Nephron progenitor cell (in vitro differentiated cells): ENCODE data around the gene PRR29.
"Not testable (repeated sequence)": the region's sequence is repeated elsewhere in the genome, so short reads cannot be mapped to it uniquely, and the experiment has no call there.

Experiments
- DNase-seq: peaks from one replicate; pipeline ENCODE4 v3.0.0; 2021
- H3K27ac Mint-ChIP-seq: 2 replicates; pipeline ENCODE4 v1.8.0; 2021; ENCODE audit warnings: mild to moderate bottlenecking, moderate library complexity, mixed read lengths
- H3K27me3 Mint-ChIP-seq: 2 replicates; pipeline ENCODE4 v1.8.0; 2021; ENCODE audit warnings: mild to moderate bottlenecking, low read depth, mixed read lengths; ENCODE audit not compliant: poor library complexity
- H3K36me3 Mint-ChIP-seq: 2 replicates; pipeline ENCODE4 v1.8.0; 2021; ENCODE audit warnings: low read depth, mixed read lengths
- H3K4me1 Mint-ChIP-seq: 2 replicates; pipeline ENCODE4 v1.8.0; 2021; ENCODE audit warnings: mixed read lengths
- H3K4me3 Mint-ChIP-seq: 2 replicates; pipeline ENCODE4 v1.8.0; 2021; ENCODE audit warnings: mild to moderate bottlenecking, moderate library complexity, mixed read lengths
- H3K9me3 Mint-ChIP-seq: 2 replicates; pipeline ENCODE4 v1.8.0; 2021; ENCODE audit warnings: mild to moderate bottlenecking, moderate library complexity, mixed read lengths
- CTCF ChIP-seq: fragments of 200-600 bp; sonication (generic); IDR thresholded peaks from 2 replicates; pipeline ENCODE4 v1.5.0; 2021; ENCODE audit warnings: antibody characterized with exemption

PRR29 gene

DNA sequence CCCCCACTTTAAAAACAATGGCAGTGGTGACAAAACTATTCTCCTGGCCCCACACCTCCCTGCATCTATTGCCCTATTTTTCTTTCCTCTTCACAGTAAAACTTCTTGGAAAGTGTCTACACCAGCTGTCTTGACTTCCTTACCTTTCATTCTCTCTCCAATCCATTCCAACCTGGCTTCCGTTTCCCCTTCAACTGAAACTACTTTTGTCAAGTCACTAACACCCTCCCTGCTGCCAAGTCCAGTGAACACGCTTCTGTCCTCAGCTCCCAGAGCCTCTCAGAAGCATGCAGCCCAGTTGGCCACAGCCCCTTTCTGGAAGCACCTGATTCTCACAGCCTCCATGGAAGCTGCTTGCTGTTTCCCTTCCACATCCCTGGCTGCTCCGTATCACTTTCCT is 21.4 kb upstream of the PRR29 start:
- no peak overlapping the region for H3K4me3 Mint-ChIP-seq
- no peak for TF ChIP-seq CTCF

GRCh38 chr17:63978272-63979200 is 19.6 kb upstream of the PRR29 start:
- H3K27me3 Mint-ChIP-seq, result peaks cover 2% of the 10 kb centered on the region
- peaks cover 13% of the 10 kb centered on the region for H3K4me1 Mint-ChIP-seq
- no peak overlapping the region for H3K27ac Mint-ChIP-seq
- peaks cover 11% of the 10 kb centered on the region for H3K36me3 Mint-ChIP-seq
- DNase-seq, result no peak
- no peak overlapping the region for H3K4me3 Mint-ChIP-seq
- TF ChIP-seq CTCF, result no peak
- H3K9me3 Mint-ChIP-seq, result peaks cover 25% of the 10 kb centered on the region

More for the DNA sequence above, 21.4 kb upstream of the PRR29 start:
- no peak overlapping the region for H3K27ac Mint-ChIP-seq
- H3K9me3 Mint-ChIP-seq, result peaks cover 10% of the 10 kb centered on the region
- DNase-seq, result no peak
- H3K4me1 Mint-ChIP-seq, result peaks cover 17% of the 10 kb centered on the region
- H3K27me3 Mint-ChIP-seq, result peaks cover 7% of the 10 kb centered on the region
- H3K36me3 Mint-ChIP-seq, result no peaks in the 10 kb centered on the region

- H3K4me3 Mint-ChIP-seq, H3K4me1 Mint-ChIP-seq, DNase-seq, H3K27ac Mint-ChIP-seq, H3K27me3 Mint-ChIP-seq: not testable (repeated sequence)
- peaks cover 11% of the 10 kb centered on the region for H3K36me3 Mint-ChIP-seq
- H3K9me3 Mint-ChIP-seq, result peaks cover 27% of the 10 kb centered on the region
Measured at GRCh38 chr17:63982641-63983040, 15.5 kb upstream of the PRR29 start.

- peaks cover 14% of the 10 kb centered on the region for H3K4me1 Mint-ChIP-seq
- no peak overlapping the region for H3K4me3 Mint-ChIP-seq
- no peak for TF ChIP-seq CTCF
- H3K27me3 Mint-ChIP-seq, result peaks cover 9% of the 10 kb centered on the region
- no peak for DNase-seq
- H3K9me3 Mint-ChIP-seq, result peaks cover 27% of the 10 kb centered on the region
- H3K36me3 Mint-ChIP-seq, result peaks cover 11% of the 10 kb centered on the region
- H3K27ac Mint-ChIP-seq, result no peak overlapping the region
Measured at GRCh38 chr17:63983320-63983719, 14.8 kb upstream of the PRR29 start.

DNA sequence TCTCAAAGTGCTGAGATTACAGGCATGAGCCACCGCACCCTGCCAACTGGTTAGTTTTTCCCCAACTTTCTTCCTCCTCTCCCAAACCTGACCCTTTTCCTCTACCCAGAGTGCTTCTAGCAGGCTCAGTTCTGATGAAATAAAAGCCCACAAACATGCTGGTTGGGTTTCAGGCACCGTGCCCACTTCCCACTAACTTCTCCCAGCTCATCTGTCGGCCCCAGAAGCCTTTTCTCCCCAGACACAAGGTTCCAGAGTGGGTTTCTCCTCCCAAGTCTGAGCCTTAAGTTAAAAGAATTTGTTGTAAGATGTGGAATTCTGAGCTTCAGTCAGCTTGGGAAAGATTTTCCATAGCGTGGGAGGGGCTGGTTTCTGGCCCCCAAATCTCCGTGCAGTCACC is 13.9 kb upstream of the PRR29 start:
- Mint-ChIP-seq H3K27me3 (peaks cover 10% of the 10 kb centered on the region), H3K4me1 (peaks cover 23% of the 10 kb centered on the region), H3K4me3 (no peak overlapping the region), H3K36me3 (peaks cover 11% of the 10 kb centered on the region), H3K27ac (no peak overlapping the region), H3K9me3 (peaks cover 27% of the 10 kb centered on the region)
- TF ChIP-seq CTCF, result no peak
- DNase-seq, result no peak

DNA sequence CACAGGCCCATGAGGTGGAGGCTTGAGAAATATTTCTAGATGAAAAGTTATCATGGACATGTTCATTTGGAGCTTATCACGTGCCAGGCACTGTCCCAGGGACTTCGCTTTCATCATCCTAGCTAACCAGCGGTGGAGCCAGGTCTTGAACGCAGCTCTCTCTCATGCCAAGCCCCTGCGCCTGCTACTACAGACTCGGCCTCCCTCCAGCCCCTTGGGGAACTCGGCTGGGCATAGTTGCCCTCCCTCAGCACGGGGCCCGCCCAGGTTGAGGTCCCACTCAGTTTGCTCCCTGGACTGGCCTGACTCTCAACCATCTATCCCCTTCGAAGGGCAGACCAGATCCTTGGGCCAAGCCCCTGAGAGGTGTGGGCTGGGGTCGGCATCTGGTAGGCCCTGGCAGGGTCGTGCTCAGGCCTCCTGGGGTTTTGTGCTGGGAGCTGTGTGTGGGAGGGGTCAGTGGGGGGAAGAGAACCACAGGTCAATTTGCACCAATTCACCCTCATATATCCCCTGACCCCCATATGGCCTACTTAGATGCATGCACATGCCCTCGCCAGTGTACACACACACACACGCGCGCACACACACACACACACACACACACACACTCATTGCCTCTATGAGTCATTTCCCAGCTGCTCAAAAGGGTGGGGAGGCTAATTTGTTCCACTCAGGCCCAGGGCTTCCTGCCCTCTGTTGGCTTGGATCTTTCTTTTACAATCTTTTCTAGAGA is 13.3 kb upstream of the PRR29 start:
- Mint-ChIP-seq H3K9me3 (peaks cover 27% of the 10 kb centered on the region), H3K27me3 (peaks cover 13% of the 10 kb centered on the region), H3K4me1 (peaks cover 29% of the 10 kb centered on the region), H3K27ac (no peak overlapping the region), H3K4me3 (no peak overlapping the region), H3K36me3 (peaks cover 11% of the 10 kb centered on the region)
- DNase-seq, result no peak
- no peak for TF ChIP-seq CTCF
